OCI-LY1 (cell line): ENCODE data around the gene EPHB2.

ENCODE experiments used
- EZH2 ChIP-seq: fragments of 200-600 bp; sonication (generic), shearing (Covaris generic); IDR thresholded peaks from 2 replicates; pipeline ENCODE4 v1.8.0; 2017; ENCODE audit warnings: borderline replicate concordance, mixed run types, mild to moderate bottlenecking, antibody characterized with exemption, low read length, moderate library complexity, mixed read lengths
- TF ChIP-seq, protein P1 (sequence below): fragments of 200-600 bp; sonication (generic), shearing (Covaris generic); IDR thresholded peaks from 2 replicates; pipeline ENCODE4 v1.5.1; 2017; ENCODE audit warnings: mild to moderate bottlenecking, antibody characterized with exemption, low read length, moderate library complexity, mixed read lengths

DNA sequence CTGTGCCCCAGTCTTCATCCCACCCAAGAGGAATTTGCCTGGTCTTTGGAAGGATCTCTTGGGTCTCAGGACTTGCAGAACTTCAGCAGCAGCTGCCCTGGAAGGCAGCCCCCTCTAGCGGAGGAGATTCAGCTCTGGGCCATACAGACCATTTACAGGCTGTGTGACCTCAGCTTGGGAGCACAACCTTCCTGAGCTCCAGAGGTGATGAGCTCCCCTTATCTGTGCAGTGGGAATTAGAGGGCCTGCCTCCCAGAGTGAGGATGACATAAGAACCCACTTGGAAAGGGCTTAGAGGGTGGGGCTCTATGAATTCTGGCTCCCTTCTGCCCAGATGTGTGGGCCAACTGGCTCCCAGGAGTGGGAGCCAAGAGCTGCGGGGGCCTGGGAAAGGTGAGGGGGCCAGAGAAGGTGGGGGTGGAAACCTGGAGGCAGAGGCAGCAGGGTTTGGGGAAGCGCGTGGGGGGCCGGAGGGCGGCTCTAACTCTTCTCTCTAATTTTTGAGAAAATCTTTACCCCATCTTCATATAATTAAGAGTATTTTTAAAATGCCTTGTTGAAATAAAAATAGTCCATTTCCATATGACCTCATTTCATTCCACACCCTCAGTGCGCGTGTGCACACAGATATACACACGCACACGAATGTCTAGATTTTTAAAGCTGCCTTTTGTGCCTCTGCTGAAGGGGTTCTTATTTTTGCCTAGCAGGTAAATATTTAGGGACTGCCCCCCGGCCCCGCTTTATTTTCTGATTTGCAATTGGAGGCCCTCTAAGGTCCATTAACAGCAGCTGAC lies 21.5 kb downstream of the EPHB2 start:
- TF ChIP-seq, protein P1, sequence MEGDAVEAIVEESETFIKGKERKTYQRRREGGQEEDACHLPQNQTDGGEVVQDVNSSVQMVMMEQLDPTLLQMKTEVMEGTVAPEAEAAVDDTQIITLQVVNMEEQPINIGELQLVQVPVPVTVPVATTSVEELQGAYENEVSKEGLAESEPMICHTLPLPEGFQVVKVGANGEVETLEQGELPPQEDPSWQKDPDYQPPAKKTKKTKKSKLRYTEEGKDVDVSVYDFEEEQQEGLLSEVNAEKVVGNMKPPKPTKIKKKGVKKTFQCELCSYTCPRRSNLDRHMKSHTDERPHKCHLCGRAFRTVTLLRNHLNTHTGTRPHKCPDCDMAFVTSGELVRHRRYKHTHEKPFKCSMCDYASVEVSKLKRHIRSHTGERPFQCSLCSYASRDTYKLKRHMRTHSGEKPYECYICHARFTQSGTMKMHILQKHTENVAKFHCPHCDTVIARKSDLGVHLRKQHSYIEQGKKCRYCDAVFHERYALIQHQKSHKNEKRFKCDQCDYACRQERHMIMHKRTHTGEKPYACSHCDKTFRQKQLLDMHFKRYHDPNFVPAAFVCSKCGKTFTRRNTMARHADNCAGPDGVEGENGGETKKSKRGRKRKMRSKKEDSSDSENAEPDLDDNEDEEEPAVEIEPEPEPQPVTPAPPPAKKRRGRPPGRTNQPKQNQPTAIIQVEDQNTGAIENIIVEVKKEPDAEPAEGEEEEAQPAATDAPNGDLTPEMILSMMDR: peak; percentile 39; the same call in 1 of the 2 replicates
- TF ChIP-seq EZH2: no peak
